A549 treated with RU486 at 1 μM for 4 hours (cell line): ENCODE data around the gene CSPG5. TPM values are rescaled to one million over a fixed set of nuclear protein-coding genes. Genes with fewer than 3 reads are reported as not detected.

Experiments used
- total RNA-seq: library from RNA; stranded (reverse); fragments of 200-300 nt; extraction: Qiagen RNA extraction; gene quantifications from 5 replicates; pipeline ENCODE4 v1.2.3, GENCODE V29; 2022; ENCODE audit warnings: low read depth

The CSPG5 gene, protein sequence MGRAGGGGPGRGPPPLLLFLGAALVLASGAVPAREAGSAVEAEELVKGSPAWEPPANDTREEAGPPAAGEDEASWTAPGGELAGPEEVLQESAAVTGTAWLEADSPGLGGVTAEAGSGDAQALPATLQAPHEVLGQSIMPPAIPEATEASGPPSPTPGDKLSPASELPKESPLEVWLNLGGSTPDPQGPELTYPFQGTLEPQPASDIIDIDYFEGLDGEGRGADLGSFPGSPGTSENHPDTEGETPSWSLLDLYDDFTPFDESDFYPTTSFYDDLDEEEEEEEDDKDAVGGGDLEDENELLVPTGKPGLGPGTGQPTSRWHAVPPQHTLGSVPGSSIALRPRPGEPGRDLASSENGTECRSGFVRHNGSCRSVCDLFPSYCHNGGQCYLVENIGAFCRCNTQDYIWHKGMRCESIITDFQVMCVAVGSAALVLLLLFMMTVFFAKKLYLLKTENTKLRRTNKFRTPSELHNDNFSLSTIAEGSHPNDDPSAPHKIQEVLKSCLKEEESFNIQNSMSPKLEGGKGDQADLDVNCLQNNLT
- total RNA-seq, result 0.63 to 1.3 TPM (median 1.1 TPM) in 5 replicates

GRCh38 chr3:47578691-47579632 lies at the start of gene CSPG5:
Gene CSPG5, minus strand, starts transcription at chr3:47578865. Its CDS starts 172 bp downstream, at chr3:47578693.

GRCh38 chr3:47513125-47513929 lies 65.3 kb downstream of the CSPG5 start, which contains the start of gene ELP6:
Gene ELP6, minus strand, starts transcription at chr3:47513712. Its CDS starts 122 bp downstream, at chr3:47513590.

Other genes with a start within 250 kb of the CSPG5 start
- gene PTPN23, start 197.8 kb downstream of the CSPG5 start, total RNA-seq, result 17.7 to 24.1 TPM (median 20.5 TPM) in 5 replicates
- 20.7 to 31.5 TPM (median 27.9 TPM) in 5 replicates for gene SCAP, start 102.9 kb downstream of the CSPG5 start, total RNA-seq
- 22.9 to 27.7 TPM (median 27.5 TPM) in 5 replicates for gene ELP6, start 65.2 kb downstream of the CSPG5 start, total RNA-seq
- 21.8 to 30.5 TPM (median 26.9 TPM) in 5 replicates for gene SMARCC1, start 203.0 kb upstream of the CSPG5 start, total RNA-seq
- 37.5 to 48.3 TPM (median 47.4 TPM) in 5 replicates for gene DHX30, start 224.3 kb upstream of the CSPG5 start, total RNA-seq